NCI-H2081 (cell line): ENCODE measurements around the gene SELENOH.
"Not testable (repeated sequence)": the region's sequence is repeated elsewhere in the genome, so short reads cannot be mapped to it uniquely, and the experiment has no call there.

Experiments used
- DNase-seq, 2 experiments: peaks; one replicate each; lab custom pipeline; 2025; lab: John Stamatoyannopoulos, UW

SELENOH gene

DNA sequence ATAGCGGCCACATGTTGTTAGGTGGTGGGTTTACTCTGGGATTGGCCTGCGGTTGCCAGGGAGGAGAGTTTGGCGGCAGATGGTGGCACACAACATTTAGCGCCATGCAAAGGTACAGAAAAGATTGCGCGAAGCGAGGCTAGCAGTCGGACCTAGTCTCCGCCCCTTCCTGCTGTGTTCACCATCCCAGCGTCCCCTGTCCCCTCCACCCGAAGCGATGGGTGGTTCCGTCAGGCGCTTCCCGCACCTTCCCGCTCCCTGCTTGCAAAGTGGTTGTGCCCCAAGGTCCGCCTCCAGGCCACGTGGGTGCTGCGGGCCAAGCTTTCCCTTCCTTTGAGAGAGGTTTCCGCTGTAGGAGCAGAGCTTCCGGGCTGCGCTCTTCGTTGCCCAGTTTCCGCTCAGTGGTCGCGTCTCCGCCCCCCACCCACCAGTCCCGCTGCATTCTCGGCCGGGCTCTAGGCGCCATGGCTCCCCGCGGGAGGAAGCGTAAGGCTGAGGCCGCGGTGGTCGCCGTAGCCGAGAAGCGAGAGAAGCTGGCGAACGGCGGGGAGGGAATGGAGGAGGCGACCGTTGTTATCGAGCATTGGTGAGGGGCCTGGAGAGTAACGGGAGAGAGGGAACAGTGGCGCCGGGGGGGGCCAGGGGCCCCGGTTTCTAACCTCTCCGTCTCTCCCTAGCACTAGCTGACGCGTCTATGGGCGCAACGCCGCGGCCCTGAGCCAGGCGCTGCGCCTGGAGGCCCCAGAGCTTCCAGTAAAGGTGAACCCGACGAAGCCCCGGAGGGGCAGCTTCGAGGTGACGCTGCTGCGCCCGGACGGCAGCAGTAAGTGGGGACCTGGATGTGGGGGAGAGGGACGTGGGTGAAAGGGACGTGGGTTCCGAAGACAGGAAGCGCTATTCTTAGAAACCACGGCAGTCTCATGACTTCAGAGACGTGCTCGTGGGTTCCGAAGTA is at the start of gene SELENOH:
Gene SELENOH (plus strand): TSS at position 360 of the 955 bp plus-strand sequence. CDS start 105 bp downstream, at position 465.
- DNase-seq: peak; percentile 95 to 98

GRCh38 chr11:57698843-57699365 is 42.4 kb upstream of the SELENOH start:
- DNase-seq: no peak

- DNase-seq: no peak
These were observed 41.5 kb upstream of the SELENOH start for GRCh38 chr11:57699813-57700212.

DNA sequence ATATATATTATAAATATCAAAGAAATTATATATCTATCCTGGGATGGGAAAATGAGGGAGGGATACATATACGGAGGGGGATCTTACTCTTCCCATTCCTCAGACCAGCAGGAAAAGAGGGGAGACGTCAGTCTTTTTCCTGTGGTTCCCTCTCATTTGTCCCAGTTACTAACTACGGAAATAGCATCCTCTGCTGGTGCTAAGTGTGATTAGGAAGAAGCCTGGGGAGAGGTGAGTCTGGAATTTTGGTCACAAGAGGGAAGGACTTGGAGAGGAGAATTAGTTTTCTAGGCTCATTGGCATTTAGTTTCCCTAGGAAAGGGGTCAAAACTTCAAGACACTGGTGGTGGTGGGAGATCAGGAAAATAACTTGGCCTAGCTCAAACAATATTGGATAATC is 40.9 kb upstream of the SELENOH start:
- DNase-seq: no peak

DNA sequence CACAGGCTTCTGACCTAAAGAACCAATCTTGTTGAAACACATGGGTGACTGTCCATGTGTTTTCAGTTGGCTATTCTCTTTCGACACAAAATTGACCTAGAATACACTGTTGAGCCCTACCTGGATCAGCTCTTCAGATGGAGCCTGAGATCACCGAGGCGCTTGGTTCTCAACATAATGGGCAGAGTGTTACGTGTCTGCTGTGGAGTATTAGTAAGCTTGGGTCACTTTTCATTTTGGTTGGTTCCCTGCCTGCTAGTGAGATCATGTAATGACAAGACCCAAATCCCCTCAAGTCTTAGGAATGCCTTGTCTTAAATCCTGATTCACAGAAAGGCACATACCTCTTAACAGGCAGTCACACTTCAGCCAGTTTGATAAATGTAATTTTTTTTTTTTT is 38.0 kb upstream of the SELENOH start:
- no peak for DNase-seq

DNA sequence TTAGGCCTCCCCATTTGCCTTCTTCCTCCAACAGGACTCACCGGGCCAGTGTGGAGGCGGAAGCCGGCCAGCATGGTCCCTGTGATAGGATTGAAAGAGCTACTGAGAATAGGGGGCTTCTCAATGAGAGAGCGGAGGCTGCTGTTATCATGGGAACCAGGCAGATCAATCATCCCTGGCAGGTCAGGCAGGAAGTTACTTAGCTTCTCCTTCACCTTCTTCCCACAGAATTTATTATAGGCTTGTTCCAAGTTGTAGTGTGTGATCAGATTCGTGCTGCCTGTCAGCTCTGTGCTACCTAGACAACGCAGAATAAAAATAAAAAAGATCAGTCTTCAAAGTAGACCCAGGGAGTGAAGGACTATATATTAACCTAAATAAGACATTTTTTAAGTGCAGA is 36.4 kb upstream of the SELENOH start:
- DNase-seq: no peak

DNA sequence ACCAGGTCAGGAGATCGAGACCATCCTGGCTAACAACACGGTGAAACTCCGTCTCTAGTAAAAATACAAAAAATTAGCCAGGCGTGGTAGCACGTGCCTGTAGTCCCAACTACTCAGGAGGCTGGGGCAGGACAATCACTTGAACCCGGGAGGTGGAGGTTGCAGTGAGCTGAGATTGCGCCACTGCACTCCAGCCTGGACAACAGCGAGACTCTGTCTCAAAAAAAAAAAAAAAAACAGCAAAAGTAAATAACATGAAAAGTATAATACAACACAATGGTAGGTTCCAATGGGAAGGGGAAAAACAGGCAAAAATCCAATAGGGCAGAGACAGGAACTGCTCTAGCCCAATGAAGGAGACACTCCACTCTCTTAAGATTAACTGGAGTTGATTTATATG is 35.9 kb upstream of the SELENOH start:
- DNase-seq: not testable (repeated sequence)

- no peak for DNase-seq
These were observed 31.4 kb upstream of the SELENOH start for GRCh38 chr11:57709802-57710367.

- peak; percentile 92 to 93 for DNase-seq
These were observed 29.7 kb upstream of the SELENOH start, which contains the start of gene MED19 for GRCh38 chr11:57711414-57712255. MED19 (minus strand) TSS chr11:57712215; CDS start chr11:57712179, 36 bp downstream.

GRCh38 chr11:57712256-57713150 is 28.8 kb upstream of the SELENOH start, which contains the start of gene TMX2:
TMX2 (plus strand) TSS chr11:57712593; CDS start chr11:57712619, 26 bp downstream.
- DNase-seq: peak; percentile 98 to 99

DNA sequence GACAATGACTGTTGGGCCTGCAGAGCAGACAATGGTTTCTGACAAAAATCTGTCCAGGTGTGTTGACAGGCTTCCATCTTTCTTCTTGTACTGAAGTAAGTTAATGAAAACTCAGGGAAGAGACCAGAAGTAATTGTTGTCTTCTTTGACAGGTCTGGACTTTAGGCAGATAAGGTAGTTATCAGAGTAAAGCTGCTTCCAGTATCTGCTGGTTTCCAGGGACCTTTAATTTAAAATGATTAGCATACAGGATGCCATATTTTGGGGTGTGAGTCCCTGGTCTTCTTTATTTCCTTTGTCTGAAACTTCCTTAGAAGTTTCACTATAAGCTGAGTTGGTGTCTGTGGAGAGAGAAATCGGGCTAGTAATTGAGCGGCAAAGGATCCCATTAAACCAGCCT is 27.5 kb upstream of the SELENOH start:
- no peak for DNase-seq

DNA sequence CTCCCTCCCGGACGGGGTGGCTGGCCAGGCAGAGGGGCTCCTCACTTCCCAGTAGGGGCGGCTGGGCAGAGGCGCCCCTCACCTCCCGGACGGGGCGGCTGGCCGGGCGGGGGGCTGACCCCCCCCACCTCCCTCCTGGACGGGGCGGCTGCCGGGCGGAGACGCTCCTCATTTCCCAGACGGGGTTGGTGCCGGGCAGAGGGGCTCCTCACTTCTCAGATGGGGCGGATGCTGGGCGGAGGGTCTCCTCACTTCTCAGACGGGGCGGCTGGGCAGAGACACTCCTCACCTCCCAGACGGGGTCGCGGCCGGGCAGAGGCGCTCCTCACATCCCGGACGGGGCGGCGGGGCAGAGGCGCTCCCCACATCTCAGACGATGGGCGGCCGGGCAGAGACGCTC is 24.6 kb upstream of the SELENOH start:
- DNase-seq: not testable (repeated sequence)

GRCh38 chr11:57727185-57727584 is 14.1 kb upstream of the SELENOH start:
- DNase-seq: no peak

DNA sequence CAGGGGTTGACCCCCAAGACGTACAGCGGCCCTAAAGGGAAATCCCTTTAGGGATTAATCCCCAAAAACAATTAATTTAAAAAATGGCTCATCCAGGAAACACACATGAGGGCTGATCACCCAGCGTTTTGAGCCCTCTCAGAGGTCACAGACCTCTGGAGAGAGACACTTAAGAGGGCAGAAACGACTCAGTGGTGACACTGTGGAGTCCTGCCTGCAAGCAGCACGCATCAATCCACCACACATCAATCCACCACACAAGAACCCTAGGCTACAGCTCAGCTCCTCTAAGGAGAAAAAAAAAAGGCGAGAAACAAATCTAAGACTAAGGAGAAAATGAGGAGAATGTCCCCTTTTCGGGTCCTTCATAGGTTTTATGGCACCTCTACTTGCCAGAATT is 12.5 kb upstream of the SELENOH start:
- DNase-seq: no peak

- DNase-seq: no peak
These were observed 11.8 kb upstream of the SELENOH start for GRCh38 chr11:57729479-57729878.

DNA sequence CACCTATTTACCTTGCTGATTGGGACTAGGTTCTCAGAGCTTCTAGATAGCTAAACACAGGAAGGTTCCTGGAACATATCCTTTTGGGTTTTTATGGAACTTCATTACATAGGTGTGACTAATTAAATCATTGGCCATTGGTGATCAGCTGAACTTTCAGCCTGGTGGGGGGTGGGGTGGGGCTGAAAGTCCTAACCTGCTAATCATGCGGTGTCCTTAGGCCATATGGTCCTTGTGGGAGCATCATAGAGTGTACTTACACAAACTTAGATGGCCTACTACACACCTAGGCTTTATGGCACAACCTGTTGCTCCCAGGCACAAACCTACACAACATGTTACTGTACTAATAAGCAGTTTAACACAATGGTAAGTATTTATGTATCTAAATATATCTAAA is 8.6 kb upstream of the SELENOH start:
- DNase-seq: no peak

DNA sequence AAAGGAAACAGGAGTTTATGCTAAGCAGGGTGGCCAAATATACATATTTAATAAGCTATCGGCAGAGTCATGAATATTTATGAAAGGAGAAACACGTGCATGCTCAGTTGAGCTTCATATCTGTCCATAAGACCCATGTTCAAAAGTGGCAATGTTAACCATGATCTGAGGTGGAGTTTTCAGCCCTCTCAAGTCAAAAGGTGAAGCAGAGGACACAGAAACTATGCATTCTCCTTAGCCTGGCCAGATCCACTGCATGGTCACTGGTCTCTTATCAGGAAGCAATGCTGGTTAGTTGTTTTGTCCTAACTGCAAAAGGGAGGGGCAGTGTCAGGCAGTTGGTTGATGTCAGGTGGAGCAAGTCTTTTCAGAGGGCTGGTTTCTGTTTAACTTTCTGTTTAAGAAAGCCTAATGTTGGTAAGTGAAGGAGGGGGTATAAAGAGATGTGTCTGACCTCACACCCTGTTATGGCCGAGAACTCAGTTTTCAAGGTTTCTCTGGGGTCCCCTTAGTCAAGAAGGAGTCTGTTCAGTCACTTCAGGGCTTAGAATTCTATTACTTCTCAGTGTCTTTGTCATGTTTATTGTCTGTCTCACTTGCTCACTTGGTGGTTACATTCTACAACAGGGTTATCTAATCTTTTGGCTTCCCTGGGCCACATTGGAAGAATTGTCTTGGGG is 5.5 kb upstream of the SELENOH start:
- DNase-seq: no peak

DNA sequence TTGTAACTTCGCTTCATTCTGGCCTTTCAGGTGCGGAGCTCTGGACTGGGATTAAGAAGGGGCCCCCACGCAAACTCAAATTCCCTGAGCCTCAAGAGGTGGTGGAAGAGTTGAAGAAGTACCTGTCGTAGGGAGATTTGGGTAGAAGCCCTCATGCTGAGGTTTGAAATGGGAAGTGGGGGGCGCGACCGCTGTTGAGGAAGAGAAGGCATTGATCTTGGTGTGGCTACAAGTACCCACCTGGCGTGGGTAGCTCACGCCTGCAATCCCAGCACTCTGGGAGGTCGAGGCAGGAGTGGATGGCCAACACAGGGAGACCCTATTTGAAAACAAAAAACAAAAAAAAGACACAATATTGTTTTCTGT is 779 bp downstream of the SELENOH start:
- no peak for DNase-seq

DNA sequence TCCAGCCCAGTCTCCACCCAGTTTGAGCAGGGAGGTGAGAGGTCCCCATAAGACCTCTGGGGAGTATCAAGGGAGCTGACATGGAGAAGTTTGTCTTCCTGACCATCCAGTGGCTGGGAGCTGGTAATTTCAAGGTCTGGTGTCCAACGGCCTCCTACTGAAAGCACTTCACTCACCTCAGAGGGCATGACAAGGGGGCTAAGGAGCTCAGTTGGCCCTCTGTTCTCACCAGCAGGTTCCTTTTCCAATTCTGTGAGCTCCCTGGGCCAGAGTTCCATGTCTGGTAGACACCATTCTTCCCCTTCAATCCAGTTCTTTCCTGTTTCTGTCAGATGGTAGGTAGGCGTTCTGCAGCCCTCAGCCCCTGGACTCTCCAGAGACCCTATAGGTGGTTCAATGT is 3.1 kb downstream of the SELENOH start:
- DNase-seq: no peak

GRCh38 chr11:57745206-57745605 is 3.9 kb downstream of the SELENOH start:
- no peak for DNase-seq
